Nephron progenitor cell (in vitro differentiated cells): ENCODE data around the gene CORO2A.

Source experiments
- DNase-seq: peaks from one replicate; pipeline ENCODE4 v3.0.0; 2021
- H3K27ac Mint-ChIP-seq: 2 replicates; pipeline ENCODE4 v1.8.0; 2021; ENCODE audit warnings: mild to moderate bottlenecking, moderate library complexity, mixed read lengths
- H3K27me3 Mint-ChIP-seq: 2 replicates; pipeline ENCODE4 v1.8.0; 2021; ENCODE audit warnings: mild to moderate bottlenecking, low read depth, mixed read lengths; ENCODE audit not compliant: poor library complexity
- H3K36me3 Mint-ChIP-seq: 2 replicates; pipeline ENCODE4 v1.8.0; 2021; ENCODE audit warnings: low read depth, mixed read lengths
- H3K4me1 Mint-ChIP-seq: 2 replicates; pipeline ENCODE4 v1.8.0; 2021; ENCODE audit warnings: mixed read lengths
- H3K4me3 Mint-ChIP-seq: 2 replicates; pipeline ENCODE4 v1.8.0; 2021; ENCODE audit warnings: mild to moderate bottlenecking, moderate library complexity, mixed read lengths
- H3K9me3 Mint-ChIP-seq: 2 replicates; pipeline ENCODE4 v1.8.0; 2021; ENCODE audit warnings: mild to moderate bottlenecking, moderate library complexity, mixed read lengths
- TF ChIP-seq, protein P1 (sequence below): fragments of 200-600 bp; sonication (generic); IDR thresholded peaks from 2 replicates; pipeline ENCODE4 v1.5.0; 2021; ENCODE audit warnings: antibody characterized with exemption

The CORO2A gene

GRCh38 chr9:98229090-98229395 is 36.6 kb upstream of the CORO2A start:
- H3K27ac Mint-ChIP-seq = no peak overlapping the region
- peaks cover 34% of the 10 kb centered on the region for H3K4me1 Mint-ChIP-seq
- no peaks in the 10 kb centered on the region for H3K27me3 Mint-ChIP-seq
- H3K4me3 Mint-ChIP-seq = no peak overlapping the region
- DNase-seq = no peak
- H3K9me3 Mint-ChIP-seq = no peaks in the 10 kb centered on the region
- no peaks in the 10 kb centered on the region for H3K36me3 Mint-ChIP-seq
- TF ChIP-seq, protein P1, sequence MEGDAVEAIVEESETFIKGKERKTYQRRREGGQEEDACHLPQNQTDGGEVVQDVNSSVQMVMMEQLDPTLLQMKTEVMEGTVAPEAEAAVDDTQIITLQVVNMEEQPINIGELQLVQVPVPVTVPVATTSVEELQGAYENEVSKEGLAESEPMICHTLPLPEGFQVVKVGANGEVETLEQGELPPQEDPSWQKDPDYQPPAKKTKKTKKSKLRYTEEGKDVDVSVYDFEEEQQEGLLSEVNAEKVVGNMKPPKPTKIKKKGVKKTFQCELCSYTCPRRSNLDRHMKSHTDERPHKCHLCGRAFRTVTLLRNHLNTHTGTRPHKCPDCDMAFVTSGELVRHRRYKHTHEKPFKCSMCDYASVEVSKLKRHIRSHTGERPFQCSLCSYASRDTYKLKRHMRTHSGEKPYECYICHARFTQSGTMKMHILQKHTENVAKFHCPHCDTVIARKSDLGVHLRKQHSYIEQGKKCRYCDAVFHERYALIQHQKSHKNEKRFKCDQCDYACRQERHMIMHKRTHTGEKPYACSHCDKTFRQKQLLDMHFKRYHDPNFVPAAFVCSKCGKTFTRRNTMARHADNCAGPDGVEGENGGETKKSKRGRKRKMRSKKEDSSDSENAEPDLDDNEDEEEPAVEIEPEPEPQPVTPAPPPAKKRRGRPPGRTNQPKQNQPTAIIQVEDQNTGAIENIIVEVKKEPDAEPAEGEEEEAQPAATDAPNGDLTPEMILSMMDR = no peak

GRCh38 chr9:98228392-98229089 is 36.1 kb upstream of the CORO2A start:
- Mint-ChIP-seq H3K27me3 (peaks cover 1% of the 10 kb centered on the region), H3K36me3 (no peaks in the 10 kb centered on the region), H3K4me1 (peaks cover 32% of the 10 kb centered on the region), H3K9me3 (no peaks in the 10 kb centered on the region), H3K4me3 (no peak overlapping the region), H3K27ac (no peak overlapping the region)
- DNase-seq = no peak
- TF ChIP-seq, protein P1 = no peak

- H3K27me3 Mint-ChIP-seq = peaks cover 5% of the 10 kb centered on the region
- TF ChIP-seq, protein P1 = no peak
- H3K36me3 Mint-ChIP-seq = peaks cover 4% of the 10 kb centered on the region
- no peak overlapping the region for H3K4me3 Mint-ChIP-seq
- H3K9me3 Mint-ChIP-seq = peaks cover 3% of the 10 kb centered on the region
- peaks cover 32% of the 10 kb centered on the region for H3K4me1 Mint-ChIP-seq
- DNase-seq = no peak
- H3K27ac Mint-ChIP-seq = no peak overlapping the region
These were observed 35.4 kb upstream of the CORO2A start for GRCh38 chr9:98227883-98228282.

DNA sequence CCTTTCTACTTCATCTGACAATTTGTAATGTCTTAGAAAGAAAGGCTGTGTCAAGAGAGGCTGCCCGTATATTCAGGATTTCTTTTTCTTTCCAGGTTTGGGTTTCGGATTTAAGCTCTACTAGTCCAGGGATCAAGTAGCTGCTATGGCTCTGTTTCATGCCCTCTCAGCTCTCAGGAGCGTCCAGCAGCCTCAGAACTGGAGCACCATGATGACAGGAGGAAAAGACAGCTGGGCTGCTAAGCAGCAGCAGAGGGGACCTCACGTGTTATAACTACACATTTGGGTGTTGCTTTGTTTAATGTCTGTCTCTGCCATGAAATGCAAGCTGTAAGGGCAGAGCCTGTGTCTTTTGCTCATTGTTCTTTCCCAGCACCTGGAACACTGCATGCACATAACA is 34.5 kb upstream of the CORO2A start:
- TF ChIP-seq, protein P1 = no peak
- peaks cover 6% of the 10 kb centered on the region for H3K27me3 Mint-ChIP-seq
- peaks cover 27% of the 10 kb centered on the region for H3K4me1 Mint-ChIP-seq
- H3K27ac Mint-ChIP-seq = no peak overlapping the region
- peaks cover 5% of the 10 kb centered on the region for H3K36me3 Mint-ChIP-seq
- no peak for DNase-seq
- peaks cover 3% of the 10 kb centered on the region for H3K9me3 Mint-ChIP-seq
- H3K4me3 Mint-ChIP-seq = no peak overlapping the region

GRCh38 chr9:98226516-98226915 is 34.1 kb upstream of the CORO2A start:
- H3K9me3 Mint-ChIP-seq = peaks cover 3% of the 10 kb centered on the region
- H3K4me3 Mint-ChIP-seq = no peak overlapping the region
- peaks cover 6% of the 10 kb centered on the region for H3K27me3 Mint-ChIP-seq
- H3K4me1 Mint-ChIP-seq = peaks cover 23% of the 10 kb centered on the region
- H3K27ac Mint-ChIP-seq = no peak overlapping the region
- peaks cover 5% of the 10 kb centered on the region for H3K36me3 Mint-ChIP-seq
- TF ChIP-seq, protein P1 = no peak
- no peak for DNase-seq

GRCh38 chr9:98225015-98225442 is 32.6 kb upstream of the CORO2A start:
- H3K27ac Mint-ChIP-seq = no peak overlapping the region
- peaks cover 5% of the 10 kb centered on the region for H3K36me3 Mint-ChIP-seq
- TF ChIP-seq, protein P1 = no peak
- peaks cover 3% of the 10 kb centered on the region for H3K9me3 Mint-ChIP-seq
- H3K27me3 Mint-ChIP-seq = peaks cover 6% of the 10 kb centered on the region
- H3K4me3 Mint-ChIP-seq = no peak overlapping the region
- H3K4me1 Mint-ChIP-seq = peaks cover 19% of the 10 kb centered on the region
- DNase-seq = no peak
